Esophagus muscularis mucosa (tissue), 3 donors: ENCODE measurements around the gene SPINK4.
A peak's percentile ranks its signal among the peaks of the same experiment; 100 is the strongest.

Experiments used
- CTCF ChIP-seq, 3 experiments: fragments of 200-600 bp in 2 of 3; fragments of 450-650 bp in 1 of 3; sonication (generic) in 2 of 3; IDR thresholded peaks; one replicate each; pipeline ENCODE4 v1.5.1; 2017 to 2019; ENCODE audit warnings: antibody characterized with exemption in 3 of 3, mild to moderate bottlenecking in 2 of 3, moderate library complexity in 1 of 3
- POLR2A ChIP-seq: fragments of 450-650 bp; IDR thresholded peaks from one replicate; pipeline ENCODE4 v1.6.1; 2017; ENCODE audit warnings: antibody characterized with exemption, moderate library complexity, mild to moderate bottlenecking, low read depth
- POLR2AphosphoS5 ChIP-seq, 2 donors: sonication (generic); formaldehyde crosslinking; IDR thresholded peaks; one replicate each; pipeline ENCODE4 v1.6.1; 2017; ENCODE audit warnings: antibody characterized with exemption in 2 of 2

GRCh38 chr9:33198165-33198564, 41.8 kb upstream of the SPINK4 start:
- no peak for TF ChIP-seq POLR2A
- no peak for TF ChIP-seq CTCF (IDR thresholded peaks at IDR 0.05)
- peak; percentile 24 to 28 for TF ChIP-seq POLR2AphosphoS5 (IDR thresholded peaks at IDR 0.05)
